ENCODE measurements around the gene CCR9.
"Not testable (repeated sequence)": the region's sequence is repeated elsewhere in the genome, so short reads cannot be mapped to it uniquely, and the experiment has no call there.

CCR9 gene, protein sequence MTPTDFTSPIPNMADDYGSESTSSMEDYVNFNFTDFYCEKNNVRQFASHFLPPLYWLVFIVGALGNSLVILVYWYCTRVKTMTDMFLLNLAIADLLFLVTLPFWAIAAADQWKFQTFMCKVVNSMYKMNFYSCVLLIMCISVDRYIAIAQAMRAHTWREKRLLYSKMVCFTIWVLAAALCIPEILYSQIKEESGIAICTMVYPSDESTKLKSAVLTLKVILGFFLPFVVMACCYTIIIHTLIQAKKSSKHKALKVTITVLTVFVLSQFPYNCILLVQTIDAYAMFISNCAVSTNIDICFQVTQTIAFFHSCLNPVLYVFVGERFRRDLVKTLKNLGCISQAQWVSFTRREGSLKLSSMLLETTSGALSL

DNA sequence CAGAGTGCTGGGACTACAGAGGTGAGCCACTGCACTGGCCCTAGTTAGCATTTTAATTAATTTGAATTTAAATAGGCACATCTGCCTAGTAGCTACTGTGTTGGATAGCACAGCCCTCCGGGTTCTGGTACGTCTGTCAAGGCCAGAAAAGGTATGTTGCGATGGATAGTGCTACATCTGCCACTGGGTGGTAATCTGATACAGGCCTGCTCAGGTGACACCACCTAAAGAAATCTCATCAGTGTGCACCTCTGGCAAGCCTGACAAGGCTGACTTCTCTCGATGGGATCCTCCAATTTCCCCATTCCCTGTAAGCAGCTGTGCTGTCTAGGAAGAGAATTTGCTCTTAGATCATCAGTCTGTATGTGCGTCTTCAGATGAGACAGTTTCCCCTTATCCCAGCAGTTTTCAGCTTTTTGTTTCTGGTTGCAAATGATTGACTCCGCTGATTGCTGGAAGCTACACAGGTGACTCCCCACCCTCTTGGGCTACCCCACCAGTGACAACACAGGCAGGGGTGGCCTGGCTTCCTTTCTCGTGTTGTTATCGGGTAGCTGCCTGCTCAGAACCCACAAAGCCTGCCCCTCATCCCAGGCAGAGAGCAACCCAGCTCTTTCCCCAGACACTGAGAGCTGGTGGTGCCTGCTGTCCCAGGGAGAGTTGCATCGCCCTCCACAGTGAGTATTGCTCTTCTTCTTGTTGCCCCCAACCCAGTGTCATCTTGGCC is at the start of gene CCR9:
TSS of gene CCR9 (plus strand) at position 565 of the 727 bp plus-strand sequence. CDS start 8,391 bp downstream, outside the sequence.
- no peak for DNase-seq (ENCODE audit: low read depth, low spot score)

DNA sequence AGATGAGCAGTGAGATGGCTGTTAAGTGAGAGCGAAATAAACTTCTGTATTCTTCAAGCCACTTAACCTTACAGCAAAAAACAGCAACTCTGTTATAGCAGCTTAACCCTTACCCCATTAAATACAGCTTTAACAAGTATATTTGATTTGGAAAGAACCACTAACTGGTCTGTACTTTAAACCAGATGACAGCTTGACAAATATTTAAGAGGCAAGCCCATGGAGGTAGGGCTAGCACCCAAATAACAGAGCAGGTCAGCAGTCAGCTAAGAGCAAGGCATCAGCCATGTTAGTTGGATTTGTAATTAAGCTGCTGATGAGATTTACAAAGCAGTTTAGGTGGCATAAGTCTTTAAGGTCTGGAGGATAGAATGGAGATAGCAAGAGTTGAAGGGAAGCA is 47.9 kb upstream of the CCR9 start:
- no peak for DNase-seq (ENCODE audit: low read depth, low spot score)
- no peak overlapping the region for H3K27ac ChIP-seq

More for the DNA sequence above, at the start of gene CCR9:
- no peak within 1 kb of the TSS for H3K27ac ChIP-seq

DNA sequence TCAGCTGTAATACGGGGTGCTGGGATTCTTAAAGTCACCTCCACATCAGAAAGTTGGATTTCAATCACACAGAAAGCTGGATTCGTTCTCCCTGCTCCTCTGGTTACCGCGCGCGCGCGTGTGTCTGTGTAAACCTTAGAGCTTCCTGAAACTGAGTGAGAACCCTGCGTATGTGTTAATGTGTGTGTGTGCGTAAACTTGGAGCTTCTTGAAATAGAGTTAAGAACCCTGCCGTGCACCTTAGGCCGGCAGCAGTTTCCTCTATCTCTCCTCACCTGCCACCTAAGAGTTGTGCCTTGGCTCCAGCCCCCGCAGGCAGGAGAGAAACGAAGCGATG is 45.0 kb upstream of the CCR9 start:
- no peak for DNase-seq (ENCODE audit: low read depth, low spot score)
- no peak overlapping the region for H3K27ac ChIP-seq

DNA sequence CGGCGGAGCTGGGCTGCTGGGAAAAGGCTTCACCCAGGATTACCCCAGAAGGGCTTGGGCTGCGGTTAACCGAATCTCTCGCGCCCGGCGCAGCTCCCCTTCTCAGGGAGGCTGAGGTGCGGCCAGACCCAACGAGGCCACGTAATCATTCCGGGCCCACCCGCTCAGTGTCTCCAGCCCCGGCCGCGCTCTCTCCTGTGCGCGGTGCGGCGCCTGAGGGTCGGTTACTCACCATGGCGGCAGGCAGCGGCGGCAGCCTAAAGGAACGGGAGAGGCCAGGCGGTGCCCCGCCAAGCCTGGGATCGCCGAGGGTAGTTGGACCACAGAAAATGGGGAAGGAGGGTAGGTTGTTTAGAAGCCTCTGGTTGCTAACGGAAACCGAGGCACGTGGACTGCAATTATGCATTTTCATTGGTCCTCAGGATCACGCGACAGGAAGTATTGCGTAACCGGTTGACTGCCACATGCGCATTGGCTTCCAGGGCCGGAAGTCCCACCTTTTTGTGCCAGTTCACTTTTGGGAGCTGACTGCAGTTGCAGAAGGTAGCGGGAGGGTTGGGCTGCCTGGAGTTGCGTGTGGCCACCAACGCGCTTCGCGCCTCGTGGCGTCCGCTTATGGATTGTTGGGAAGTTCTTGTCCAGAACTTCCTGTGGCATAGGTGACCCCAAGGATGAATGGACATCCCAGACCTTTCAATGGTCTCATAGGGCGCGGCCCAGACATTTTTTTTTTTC is 44.4 kb upstream of the CCR9 start, which contains the start of gene LZTFL1:
TSS of gene LZTFL1 (minus strand) at position 363 of the 735 bp plus-strand sequence. CDS start at position 235, 128 bp downstream.
- DNase-seq (ENCODE audit: low read depth, low spot score), result peak; percentile 82
- H3K27ac ChIP-seq, result no peak within 1 kb of the TSS

DNA sequence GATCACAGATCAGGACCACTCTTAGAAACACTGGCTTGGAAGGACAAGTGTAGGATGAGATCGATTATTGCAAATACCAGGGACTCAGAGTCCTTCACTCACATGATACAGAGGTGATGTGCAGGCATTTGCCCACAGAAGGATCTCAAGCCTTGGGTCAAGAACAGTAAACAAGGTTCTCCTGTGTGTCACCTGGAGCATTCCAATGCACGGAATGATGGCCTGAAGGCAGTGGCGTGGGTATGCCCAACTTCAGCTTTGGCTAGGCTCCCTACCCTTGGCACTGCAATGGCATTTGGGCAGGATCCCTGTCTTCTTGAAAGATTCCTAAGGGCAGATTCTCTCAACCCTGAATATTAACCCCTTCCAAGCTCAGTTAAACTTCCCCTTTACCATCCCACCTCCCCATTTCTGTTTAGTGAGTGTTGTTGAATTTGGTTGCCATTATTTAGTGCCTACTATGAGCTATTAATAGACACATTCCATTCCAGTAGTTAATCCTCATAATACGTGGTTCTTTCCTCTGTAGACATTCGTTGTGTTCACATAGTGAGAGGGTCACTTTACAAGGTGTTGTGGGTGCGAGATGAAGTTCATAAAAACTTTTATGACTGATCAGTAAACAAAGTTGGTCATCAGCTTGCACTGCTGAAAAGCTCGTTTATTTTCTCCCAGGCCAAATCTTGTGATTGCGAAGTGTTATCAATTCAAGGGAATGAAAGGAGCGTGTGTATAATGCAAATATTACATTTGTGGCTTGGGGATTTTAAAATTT is 43.3 kb upstream of the CCR9 start:
- DNase-seq (ENCODE audit: low read depth, low spot score), result no peak
- no peak overlapping the region for H3K27ac ChIP-seq

DNA sequence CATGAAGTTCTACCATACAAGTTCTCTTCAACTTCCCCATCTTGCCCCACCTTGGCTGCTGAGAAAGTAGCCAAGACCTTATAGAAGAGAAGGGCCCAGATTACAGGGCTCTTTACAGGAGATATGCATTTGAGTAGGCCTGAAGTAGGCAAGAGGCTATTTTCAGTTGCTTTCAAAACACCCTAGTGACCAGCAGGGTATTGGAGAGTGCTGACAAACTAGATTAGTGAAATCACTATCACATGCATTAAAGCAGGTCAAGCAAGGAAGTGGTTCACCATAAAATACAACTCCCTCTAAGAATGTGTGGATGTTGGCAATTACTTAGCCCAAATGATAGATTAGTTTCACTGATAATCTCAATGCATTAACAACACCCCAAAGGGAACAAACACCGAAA is 41.7 kb upstream of the CCR9 start:
- H3K27ac ChIP-seq, result no peak overlapping the region
- no peak for DNase-seq (ENCODE audit: low read depth, low spot score)

DNA sequence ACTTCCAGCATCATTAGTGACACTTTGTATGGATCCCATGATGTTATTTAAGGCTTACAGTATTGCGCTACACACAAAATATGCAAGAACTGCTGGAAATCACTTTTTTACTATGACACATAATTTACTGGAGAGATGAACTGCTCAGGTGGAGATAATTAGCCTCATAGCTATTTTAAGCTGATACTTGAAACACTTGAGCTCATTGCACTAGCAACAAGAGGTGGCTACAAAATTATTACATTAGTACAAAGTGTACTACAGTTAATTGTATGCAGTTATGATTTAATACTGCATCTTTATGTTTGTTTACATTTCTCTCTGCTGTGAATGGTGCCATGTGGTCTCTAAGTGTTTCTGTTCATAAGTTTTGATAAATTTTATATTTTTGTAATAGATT is 38.0 kb upstream of the CCR9 start:
- no peak overlapping the region for H3K27ac ChIP-seq
- no peak for DNase-seq (ENCODE audit: low read depth, low spot score)

DNA sequence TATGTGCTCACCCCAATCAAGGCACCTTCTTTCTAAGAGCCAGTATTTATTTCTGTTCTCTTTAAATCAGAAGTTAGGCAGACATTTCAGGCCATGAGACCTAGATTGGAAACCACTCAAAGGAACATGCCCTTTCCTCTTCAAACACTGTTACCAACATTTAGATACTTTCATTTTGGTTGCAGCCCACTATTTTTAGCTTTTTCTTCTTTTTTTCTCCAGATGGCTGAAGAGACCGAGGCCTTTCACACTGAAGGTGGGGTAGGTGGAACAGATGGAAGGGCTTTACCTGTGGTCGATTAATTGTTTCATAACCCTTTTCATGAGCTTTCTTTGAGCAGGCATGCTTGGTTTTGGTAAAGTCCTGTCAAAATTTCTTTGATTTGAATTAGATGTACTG is 33.5 kb upstream of the CCR9 start:
- no peak for DNase-seq (ENCODE audit: low read depth, low spot score)
- no peak overlapping the region for H3K27ac ChIP-seq

DNA sequence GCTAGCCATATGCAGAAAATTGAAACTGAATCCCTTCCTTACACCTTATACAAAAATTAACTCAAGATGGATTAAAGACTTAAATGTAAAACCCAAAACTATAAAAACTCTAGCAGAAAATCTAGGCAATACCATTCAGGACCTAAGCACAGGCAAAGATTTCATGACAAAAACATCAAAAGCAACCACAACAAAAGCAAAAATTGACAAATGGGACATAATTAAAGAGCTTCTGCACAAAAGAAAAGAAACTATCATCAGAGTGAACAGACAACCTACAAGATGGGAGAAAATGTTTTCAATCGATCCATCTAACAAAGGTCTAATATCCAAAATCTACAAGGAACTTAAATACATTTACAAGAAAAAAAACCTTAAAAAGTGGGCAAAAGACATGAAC is 30.0 kb upstream of the CCR9 start:
- DNase-seq (ENCODE audit: low read depth, low spot score); H3K27ac ChIP-seq: not testable (repeated sequence)

DNA sequence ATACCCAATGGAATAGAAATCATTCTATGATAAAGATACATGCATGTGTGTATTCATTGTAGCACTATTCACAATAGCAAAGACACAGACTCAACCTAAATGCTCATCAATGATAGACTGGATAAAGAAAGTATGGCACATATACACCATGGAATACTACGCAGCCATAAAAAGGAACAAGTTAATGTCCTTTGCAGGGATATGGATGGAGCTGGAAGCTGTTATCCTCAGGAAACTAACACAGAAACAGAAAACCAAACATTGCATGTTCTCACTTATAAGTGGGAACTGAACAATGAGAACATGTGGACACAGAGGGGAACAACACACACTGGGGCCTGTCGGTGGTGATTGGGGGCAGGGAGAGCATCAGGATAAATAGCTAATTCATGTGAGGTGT is 29.3 kb upstream of the CCR9 start:
- H3K27ac ChIP-seq; DNase-seq (ENCODE audit: low read depth, low spot score): not testable (repeated sequence)

DNA sequence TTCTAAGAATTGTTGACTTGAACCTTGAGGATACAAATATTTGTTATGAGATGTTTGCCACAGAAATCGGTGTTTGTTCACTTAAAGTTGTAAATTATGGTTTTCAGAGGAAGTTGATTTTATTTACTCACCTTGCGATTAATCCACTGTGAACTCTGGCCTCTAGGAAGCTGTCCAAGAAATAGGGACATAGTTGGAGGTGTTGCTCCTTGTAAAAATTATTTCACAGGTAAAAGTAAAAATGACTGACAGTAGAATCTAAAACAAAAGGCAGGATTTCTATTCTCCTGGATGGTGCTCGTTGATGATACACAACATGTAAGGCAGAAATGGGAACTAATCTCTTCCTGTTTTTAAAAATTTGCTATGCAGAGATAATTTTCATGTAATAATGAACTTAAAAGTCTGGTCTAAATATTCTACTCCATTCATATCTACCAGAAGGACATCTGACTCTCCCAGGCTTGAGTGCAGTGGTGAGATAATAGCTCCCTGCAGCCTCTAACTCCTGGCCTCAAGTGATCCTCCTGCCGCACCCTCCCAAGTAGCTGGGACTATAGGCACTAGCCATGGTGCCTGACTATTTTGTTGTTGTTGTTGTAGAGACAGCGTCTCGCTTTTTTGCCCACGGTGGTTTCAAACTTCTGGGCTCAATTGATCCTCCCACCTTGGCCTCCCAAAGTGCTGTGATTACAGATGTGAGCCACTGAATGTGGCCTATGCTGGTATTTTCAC is 27.4 kb upstream of the CCR9 start:
- DNase-seq (ENCODE audit: low read depth, low spot score), result no peak
- H3K27ac ChIP-seq, result no peak overlapping the region

DNA sequence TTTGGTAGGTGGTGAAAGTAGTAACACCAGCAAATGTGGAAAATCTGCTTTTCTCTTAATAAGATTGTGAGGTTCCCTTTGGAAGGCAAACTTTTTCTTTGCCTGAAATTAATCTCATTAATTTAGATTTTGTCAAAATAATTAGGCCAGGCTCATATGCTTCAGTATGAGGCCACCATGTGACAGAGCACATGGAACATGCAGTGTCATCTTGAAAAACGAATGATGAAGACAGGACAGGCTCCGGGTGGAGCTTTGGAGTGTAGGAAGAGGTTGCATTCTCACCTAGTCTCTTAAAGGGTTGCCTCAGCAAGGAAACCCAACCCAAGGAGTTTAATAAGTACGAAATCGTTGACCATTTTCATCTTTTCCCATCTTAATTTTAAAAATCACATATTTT is 25.9 kb upstream of the CCR9 start:
- H3K27ac ChIP-seq, result no peak overlapping the region
- no peak for DNase-seq (ENCODE audit: low read depth, low spot score)

DNA sequence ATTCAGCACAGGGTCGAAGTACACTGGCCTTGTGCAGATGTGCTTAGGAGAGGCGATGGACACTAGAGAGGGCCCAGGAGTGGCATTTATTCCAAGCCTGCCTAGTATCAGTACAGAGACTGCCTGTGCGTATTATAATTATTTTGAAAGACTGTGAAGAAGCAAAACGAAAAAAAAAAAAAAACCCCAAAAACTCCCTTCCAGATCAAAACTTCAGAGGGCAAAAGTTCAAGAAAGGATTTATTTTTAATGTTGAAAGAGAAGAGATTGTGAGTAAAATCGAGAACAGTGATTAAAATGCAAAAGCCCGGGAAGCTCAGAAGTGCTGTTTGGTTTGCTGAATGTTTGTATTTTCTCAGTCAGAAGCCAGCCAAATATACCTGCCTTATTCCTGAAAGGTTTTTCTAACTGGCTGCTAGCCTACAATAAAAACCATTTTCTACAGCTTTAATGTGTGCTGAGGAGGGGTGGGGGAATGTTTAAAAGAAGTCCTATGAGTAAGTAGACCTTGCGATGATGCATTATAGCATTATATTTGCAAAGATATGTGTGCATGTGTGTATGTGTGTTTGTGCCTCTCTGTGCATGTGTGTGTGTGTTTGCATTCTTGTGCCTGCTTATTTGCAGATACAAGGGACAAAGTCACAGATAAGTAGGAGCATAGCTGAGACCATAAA is 25.2 kb upstream of the CCR9 start:
- H3K27ac ChIP-seq, result no peak overlapping the region
- no peak for DNase-seq (ENCODE audit: low read depth, low spot score)

DNA sequence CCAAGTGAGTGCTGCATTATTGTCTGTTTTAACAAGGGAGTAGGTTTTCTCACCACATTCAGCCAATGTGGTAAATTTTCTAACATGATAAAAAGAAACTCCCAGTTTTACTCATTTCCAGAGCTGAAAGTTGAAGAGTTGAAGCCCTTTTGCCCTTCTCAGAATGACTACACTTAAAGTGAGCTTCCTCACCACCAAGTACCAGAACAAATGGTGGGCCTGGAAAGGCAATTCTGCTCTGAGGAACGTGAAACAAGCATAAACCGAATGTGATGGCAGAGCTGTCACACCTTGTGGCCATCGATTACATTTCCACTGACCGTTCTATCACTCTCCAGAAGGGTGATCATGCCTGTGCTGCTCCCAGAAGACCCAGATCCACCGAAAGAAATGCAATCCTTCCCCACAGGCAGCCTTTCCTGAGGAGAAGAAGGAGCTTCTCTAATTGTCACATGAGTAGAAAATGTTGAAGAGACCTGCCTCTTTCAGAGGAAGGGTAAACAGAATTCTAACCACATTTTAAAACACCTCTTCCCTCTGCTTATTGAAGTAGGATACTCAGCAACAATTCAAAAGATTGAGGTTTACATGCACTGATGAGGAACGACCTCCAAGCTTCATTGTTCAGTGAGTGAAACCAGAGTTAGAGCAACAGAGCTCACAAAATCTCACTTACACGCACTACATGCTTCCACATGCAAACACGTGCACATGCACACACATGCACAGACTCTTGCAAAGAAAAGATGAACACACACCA is 21.4 kb upstream of the CCR9 start:
- DNase-seq (ENCODE audit: low read depth, low spot score), result no peak

DNA sequence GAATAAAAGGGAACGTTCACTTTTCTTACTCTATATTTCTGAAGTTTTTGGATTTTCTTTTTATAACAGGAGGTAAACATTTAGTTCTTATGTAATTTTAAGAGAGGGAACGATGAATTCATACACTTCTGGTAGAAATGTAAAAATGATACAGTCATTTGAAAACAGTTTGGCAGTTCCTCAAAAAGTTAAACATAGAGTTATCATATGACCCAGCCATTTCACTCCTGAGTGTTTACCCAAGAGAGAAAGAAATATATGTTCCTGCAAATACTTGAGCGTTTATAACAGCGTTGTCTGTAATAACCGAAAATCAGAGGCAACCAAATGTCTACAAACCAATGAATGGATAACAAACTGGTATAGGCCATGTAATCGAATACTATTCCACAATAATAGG is 20.8 kb upstream of the CCR9 start:
- no peak for DNase-seq (ENCODE audit: low read depth, low spot score)
- H3K27ac ChIP-seq, result no peak overlapping the region

More for the DNA sequence above, 21.4 kb upstream of the CCR9 start:
- no peak overlapping the region for H3K27ac ChIP-seq

DNA sequence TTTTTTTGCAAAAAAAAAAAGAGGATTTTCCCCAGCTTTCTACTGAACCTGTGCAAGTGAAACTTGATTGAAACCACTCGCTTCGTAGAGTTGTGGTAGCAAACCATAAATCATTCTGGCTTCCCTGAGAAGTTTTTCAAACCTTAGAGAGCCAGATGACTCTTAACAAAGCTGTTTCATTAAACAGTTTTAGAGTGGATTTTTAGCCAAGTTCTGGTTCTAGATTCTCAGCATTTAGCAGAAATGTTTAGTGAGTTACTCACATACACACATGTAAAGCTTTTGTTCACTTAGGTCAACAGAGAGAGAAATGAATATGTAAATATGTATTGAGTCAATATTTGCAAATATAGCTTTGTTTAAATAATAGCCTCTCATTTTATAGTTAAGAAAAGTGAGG is 18.1 kb upstream of the CCR9 start:
- no peak for DNase-seq (ENCODE audit: low read depth, low spot score)
- no peak overlapping the region for H3K27ac ChIP-seq

DNA sequence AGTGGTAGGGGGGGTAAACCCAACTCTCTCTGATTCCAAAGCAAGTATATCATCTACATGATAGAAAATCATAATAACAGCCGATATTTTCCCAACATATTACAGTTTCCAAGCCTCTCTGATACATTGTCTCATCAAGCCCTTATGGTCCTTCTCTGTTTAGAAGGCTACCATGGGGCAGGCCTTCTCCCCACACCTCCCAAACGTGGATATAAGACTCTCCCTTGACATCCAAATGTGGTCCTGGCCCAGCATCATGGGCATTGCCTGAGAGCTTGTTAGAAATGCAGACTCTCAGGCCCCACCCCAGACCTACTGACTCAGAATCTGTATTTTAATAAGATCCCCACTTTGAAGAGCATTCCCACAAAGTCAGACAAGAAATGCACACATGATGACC is 17.7 kb upstream of the CCR9 start:
- DNase-seq (ENCODE audit: low read depth, low spot score), result no peak
- H3K27ac ChIP-seq, result no peak overlapping the region

DNA sequence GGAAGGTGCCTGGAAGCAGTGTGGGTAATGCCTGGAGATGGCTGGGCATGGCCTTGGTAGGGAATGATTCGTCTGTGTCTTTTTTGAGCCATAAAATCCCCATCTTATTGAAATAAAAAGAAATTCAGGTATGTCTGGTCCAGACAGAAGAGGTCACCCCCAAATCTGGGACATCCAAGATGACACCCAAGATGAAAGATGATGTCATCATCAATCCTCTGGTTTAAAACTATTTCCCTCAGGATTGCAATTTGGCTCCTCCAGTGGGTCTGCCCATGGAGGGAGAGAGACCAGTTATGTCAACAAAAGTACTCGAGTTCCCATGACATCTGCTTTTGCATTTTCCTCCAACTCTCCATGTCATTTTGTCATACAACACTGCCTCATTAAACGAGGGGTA is 16.7 kb upstream of the CCR9 start:
- no peak for DNase-seq (ENCODE audit: low read depth, low spot score)
- no peak overlapping the region for H3K27ac ChIP-seq

Measured in epithelial cell of prostate (primary cell).